Vagina (tissue), 2 donors: Measurements from ENCODE around the gene LRFN4.

Source experiments
- CTCF ChIP-seq, 3 experiments: fragments of 450-650 bp in 2 of 3; fragments of 200-600 bp in 1 of 3; sonication (generic) in 1 of 3; IDR thresholded peaks; one replicate each; pipeline ENCODE4 v1.5.1; 2017 to 2019; ENCODE audit warnings: antibody characterized with exemption in 3 of 3, mild to moderate bottlenecking in 2 of 3, moderate library complexity in 2 of 3
- POLR2A ChIP-seq, 2 donors: fragments of 450-650 bp; IDR thresholded peaks; one replicate each; pipeline ENCODE4 v1.6.1; 2017; ENCODE audit warnings: antibody characterized with exemption in 2 of 2, mild to moderate bottlenecking in 2 of 2, moderate library complexity in 2 of 2
- POLR2AphosphoS5 ChIP-seq, 2 donors: sonication (generic); formaldehyde crosslinking; IDR thresholded peaks; one replicate each; pipeline ENCODE4 v1.9.0; 2017; ENCODE audit warnings: antibody characterized with exemption in 2 of 2, mild to moderate bottlenecking in 2 of 2, low read depth in 1 of 2; ENCODE audit not compliant: insufficient read depth in 1 of 2

DNA sequence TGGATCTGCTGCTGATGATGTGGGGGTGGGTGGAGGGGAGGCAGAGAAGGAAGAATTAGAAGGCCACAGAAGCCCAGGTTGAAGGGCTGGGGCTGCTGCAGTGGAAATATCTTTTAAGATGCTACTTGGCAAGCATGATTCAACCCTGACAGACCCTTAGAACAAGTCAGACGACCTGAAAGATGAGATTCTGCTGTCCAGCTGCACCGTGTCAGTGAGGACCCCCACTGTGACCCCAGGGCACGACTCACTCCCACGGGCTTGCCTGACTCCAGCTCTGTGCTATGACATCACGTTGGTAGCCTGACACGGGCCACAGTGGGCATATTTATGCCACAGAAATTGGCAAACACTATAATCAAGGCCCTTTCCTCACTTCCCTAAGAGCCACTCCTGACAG lies 36.0 kb downstream of the LRFN4 start:
- TF ChIP-seq CTCF (IDR thresholded peaks at IDR 0.05) (no peak), POLR2A (IDR thresholded peaks at IDR 0.05) (no peak), POLR2AphosphoS5 (IDR thresholded peaks at IDR 0.05; ENCODE audit: insufficient read depth in 1 of 2, low read depth in 1 of 2) (no peak)
